OCI-LY3 (cell line): ENCODE measurements around the gene LRP6.

Experiments used
- H2AFZ ChIP-seq: fragments of 200-600, 300-600 bp; shearing (Covaris generic); 2 replicates; pipeline ENCODE4 v1.6.0; 2014; ENCODE audit warnings: antibody characterized with exemption, low read depth, low read length
- H3K27ac ChIP-seq: fragments of 200-600, 300-600 bp; sonication (generic); 2 replicates; pipeline ENCODE4 v1.5.1; 2014; ENCODE audit warnings: mild to moderate bottlenecking, low read length, moderate library complexity, mixed read lengths
- H3K27me3 ChIP-seq: fragments of 200-600, 300-600 bp; sonication (generic); 2 replicates; pipeline ENCODE4 v1.6.1; 2014; ENCODE audit warnings: low read depth, low read length, mixed read lengths
- H3K36me3 ChIP-seq: fragments of 200-600, 300-600 bp; sonication (generic); replicated peaks from 2 replicates; pipeline ENCODE3; 2014; ENCODE audit warnings: low read depth, low read length, mixed read lengths
- H3K4me1 ChIP-seq: fragments of 300-600, 200-600 bp; sonication (generic); 2 replicates; pipeline ENCODE4 v1.6.1; 2014; ENCODE audit warnings: low read length, mixed read lengths
- H3K4me2 ChIP-seq: fragments of 200-600, 300-600 bp; sonication (generic); 2 replicates; pipeline ENCODE4 v1.6.1; 2014; ENCODE audit warnings: low read length, mixed read lengths
- H3K4me3 ChIP-seq: fragments of 300-600, 200-600 bp; sonication (generic); 2 replicates; pipeline ENCODE4 v1.5.1; 2014; ENCODE audit warnings: antibody characterized with exemption, mild to moderate bottlenecking, low read length, moderate library complexity
- H3K79me2 ChIP-seq: fragments of 300-600, 200-600 bp; shearing (Covaris generic); 2 replicates; pipeline ENCODE4 v1.6.1; 2014; ENCODE audit warnings: mild to moderate bottlenecking, low read length, mixed read lengths
- H3K9ac ChIP-seq: fragments of 300-600, 200-600 bp; shearing (Covaris generic); 2 replicates; pipeline ENCODE4 v1.6.0; 2014; ENCODE audit warnings: mild to moderate bottlenecking, low read length, moderate library complexity
- H3K9me3 ChIP-seq: fragments of 200-600, 300-600 bp; shearing (Covaris generic); 2 replicates; pipeline ENCODE4 v1.6.1; 2014; ENCODE audit warnings: low read length, mixed read lengths; ENCODE audit not compliant: insufficient read depth
- H4K20me1 ChIP-seq: fragments of 200-600, 300-600 bp; sonication (generic); 2 replicates; pipeline ENCODE4 v1.6.1; 2016; ENCODE audit warnings: low read length, mixed read lengths; ENCODE audit not compliant: insufficient read depth
- CTCF ChIP-seq: fragments of 200-600, 300-600 bp; sonication (generic); IDR thresholded peaks from 2 replicates; pipeline ENCODE4 v1.5.1; 2014; ENCODE audit warnings: antibody characterized with exemption, low read length, low read depth
- EZH2phosphoT487 ChIP-seq: fragments of 200-600 bp; shearing (Covaris generic); IDR thresholded peaks from 2 replicates; pipeline ENCODE4 v1.6.1; 2018; ENCODE audit warnings: antibody characterized with exemption, mixed run types, low read depth

Gene LRP6

GRCh38 chr12:12088761-12089160 is 178.1 kb downstream of the LRP6 start:
- Histone ChIP-seq H3K9ac (no peak overlapping the region), H3K4me1 (no peaks in the 10 kb centered on the region), H3K4me3 (no peak overlapping the region), H3K27ac (no peak overlapping the region), H3K79me2 (no peaks in the 10 kb centered on the region), H3K36me3 (no peaks in the 10 kb centered on the region), H3K4me2 (no peak overlapping the region), H3K9me3 (no peaks in the 10 kb centered on the region), H2AFZ (no peak overlapping the region), H3K27me3 (peaks cover 13% of the 10 kb centered on the region), H4K20me1 (no peaks in the 10 kb centered on the region)
- no peak for TF ChIP-seq EZH2phosphoT487
- no peak for TF ChIP-seq CTCF

GRCh38 chr12:12088147-12088546 is 178.7 kb downstream of the LRP6 start:
- H3K36me3 ChIP-seq, result no peaks in the 10 kb centered on the region
- H3K4me3 ChIP-seq, result no peak overlapping the region
- TF ChIP-seq EZH2phosphoT487 (no peak), CTCF (no peak)
- no peak overlapping the region for H2AFZ ChIP-seq
- no peaks in the 10 kb centered on the region for H4K20me1 ChIP-seq
- no peak overlapping the region for H3K27ac ChIP-seq
- no peaks in the 10 kb centered on the region for H3K4me1 ChIP-seq
- peaks cover 13% of the 10 kb centered on the region for H3K27me3 ChIP-seq
- H3K9ac ChIP-seq, result no peak overlapping the region
- no peaks in the 10 kb centered on the region for H3K9me3 ChIP-seq
- no peaks in the 10 kb centered on the region for H3K79me2 ChIP-seq
- H3K4me2 ChIP-seq, result no peak overlapping the region

GRCh38 chr12:12087693-12088034 is 179.2 kb downstream of the LRP6 start:
- Histone ChIP-seq H3K36me3 (no peaks in the 10 kb centered on the region), H3K79me2 (no peaks in the 10 kb centered on the region), H3K27ac (no peak overlapping the region), H3K9me3 (no peaks in the 10 kb centered on the region), H3K4me3 (no peak overlapping the region), H3K4me2 (no peak overlapping the region), H4K20me1 (no peaks in the 10 kb centered on the region), H3K9ac (no peak overlapping the region), H2AFZ (no peak overlapping the region), H3K4me1 (no peaks in the 10 kb centered on the region), H3K27me3 (peaks cover 13% of the 10 kb centered on the region)
- no peak for TF ChIP-seq EZH2phosphoT487
- no peak for TF ChIP-seq CTCF

GRCh38 chr12:12086973-12087692 is 179.7 kb downstream of the LRP6 start:
- H3K4me2 ChIP-seq, result no peak overlapping the region
- H3K79me2 ChIP-seq, result no peaks in the 10 kb centered on the region
- no peak overlapping the region for H3K9ac ChIP-seq
- no peaks in the 10 kb centered on the region for H4K20me1 ChIP-seq
- H3K27ac ChIP-seq, result no peak overlapping the region
- peaks cover under 1% of the 10 kb centered on the region; the same call in 1 of the 2 replicates for H3K4me1 ChIP-seq
- H3K27me3 ChIP-seq, result peaks cover 12% of the 10 kb centered on the region
- no peak overlapping the region for H3K4me3 ChIP-seq
- no peaks in the 10 kb centered on the region for H3K9me3 ChIP-seq
- H3K36me3 ChIP-seq, result no peaks in the 10 kb centered on the region
- TF ChIP-seq CTCF (no peak), EZH2phosphoT487 (no peak)
- no peak overlapping the region for H2AFZ ChIP-seq
